IMR-90 (cell line): ENCODE results near the gene COL25A1.
A peak's percentile ranks its signal among the peaks of the same experiment; 100 is the strongest.

ENCODE experiments used
- CTCF ChIP-seq: conservative IDR thresholded peaks from 2 replicates; pipeline ENCODE4 v1.5.1; 2012; ENCODE audit warnings: mild to moderate bottlenecking, low read depth, low read length, improper control_type of control experiment
- FOS ChIP-seq: fragments of 150-350 bp; IDR thresholded peaks from 2 replicates; pipeline ENCODE4 v1.6.1; 2016; ENCODE audit warnings: low read depth, low read length
- MAFK ChIP-seq: IDR thresholded peaks from 2 replicates; pipeline ENCODE4 v1.6.1; 2012; ENCODE audit warnings: low read depth, low read length, improper control_type of control experiment
- POLR2A ChIP-seq: IDR thresholded peaks from 2 replicates; pipeline ENCODE4 v1.6.1; 2012; ENCODE audit warnings: mild to moderate bottlenecking, low read depth, low read length
- RCOR1 ChIP-seq: IDR thresholded peaks from 2 replicates; pipeline ENCODE4 v1.6.1; 2012; ENCODE audit warnings: mild to moderate bottlenecking, low read length, improper control_type of control experiment; ENCODE audit not compliant: insufficient replicate concordance
- RFX5 ChIP-seq: IDR thresholded peaks from 2 replicates; pipeline ENCODE4 v1.8.0; 2012; ENCODE audit warnings: low read depth, mild to moderate bottlenecking, low read length, moderate library complexity

DNA sequence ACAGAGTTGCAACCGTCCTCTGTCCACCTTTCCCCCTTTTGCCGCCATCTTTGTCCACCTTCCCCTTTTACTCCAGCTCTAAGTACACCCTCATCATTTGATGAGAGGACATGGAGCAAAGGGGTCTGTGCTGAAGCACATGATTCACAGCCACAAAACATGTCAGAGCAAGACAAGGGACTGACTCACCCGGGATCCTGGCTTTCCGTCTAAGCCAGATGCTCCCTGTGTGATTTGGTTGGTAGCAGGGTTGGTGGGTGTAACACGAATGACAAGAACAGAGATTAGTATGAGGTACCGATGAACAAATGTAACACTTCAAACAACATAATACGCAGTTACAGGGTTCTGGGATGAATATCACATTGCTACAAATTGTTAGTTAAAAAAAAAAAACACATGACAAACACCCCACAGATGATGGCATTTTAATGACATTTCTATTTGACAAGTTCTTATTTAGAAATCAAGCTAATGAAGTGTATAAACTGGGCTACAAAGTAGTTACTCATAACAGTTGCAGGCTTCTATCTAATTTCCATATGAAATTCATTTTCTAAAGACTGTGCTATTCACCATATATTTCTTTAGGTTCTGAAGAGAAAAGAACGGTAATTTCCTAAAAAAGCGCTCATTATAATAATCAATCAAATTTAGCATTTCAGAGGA lies 468.2 kb downstream of the COL25A1 start:
- no peak for TF ChIP-seq POLR2A
- TF ChIP-seq CTCF, result no peak
- no peak for TF ChIP-seq MAFK
- no peak for TF ChIP-seq RFX5
- TF ChIP-seq FOS, result peak; percentile 16; the same call in 1 of the 2 replicates
- no peak for TF ChIP-seq RCOR1
